Brain pericyte (primary cell): ENCODE results near the gene TC2N.
"Not testable (repeated sequence)": the region's sequence is repeated elsewhere in the genome, so short reads cannot be mapped to it uniquely, and the experiment has no call there.

Experiments
- DNase-seq: peaks from one replicate; pipeline ENCODE4 v3.0.0-alpha.2; 2012; ENCODE audit warnings: low read depth, low spot score

The TC2N gene

GRCh38 chr14:91870001-91870400, 2.7 kb upstream of the TC2N start:
- DNase-seq, result no peak

- DNase-seq, result peak; percentile 57
These were observed 2.2 kb upstream of the TC2N start for GRCh38 chr14:91869556-91869955.

GRCh38 chr14:91866511-91867295, 633 bp downstream of the TC2N start:
- DNase-seq, result no peak

GRCh38 chr14:91866061-91866460, 1.3 kb downstream of the TC2N start:
- no peak for DNase-seq

GRCh38 chr14:91862417-91862816, 4.9 kb downstream of the TC2N start:
- DNase-seq, result no peak

GRCh38 chr14:91861091-91861490, 6.2 kb downstream of the TC2N start:
- no peak for DNase-seq

GRCh38 chr14:91860238-91860637, 7.1 kb downstream of the TC2N start:
- no peak for DNase-seq

GRCh38 chr14:91858536-91859275, 8.6 kb downstream of the TC2N start:
- DNase-seq, result no peak

GRCh38 chr14:91857614-91858013, 9.7 kb downstream of the TC2N start:
- no peak for DNase-seq

GRCh38 chr14:91854327-91854934, 12.9 kb downstream of the TC2N start:
- DNase-seq, result no peak

GRCh38 chr14:91851563-91851962, 15.8 kb downstream of the TC2N start:
- DNase-seq, result no peak

GRCh38 chr14:91848504-91849001, 18.8 kb downstream of the TC2N start:
- no peak for DNase-seq

GRCh38 chr14:91847693-91848092, 19.6 kb downstream of the TC2N start:
- DNase-seq, result no peak

GRCh38 chr14:91845652-91846051, 21.7 kb downstream of the TC2N start:
- DNase-seq, result no peak

- DNase-seq, result not testable (repeated sequence)
These were observed 22.3 kb downstream of the TC2N start for GRCh38 chr14:91845056-91845455.

- no peak for DNase-seq
These were observed 23.3 kb downstream of the TC2N start for GRCh38 chr14:91844029-91844428.

GRCh38 chr14:91843437-91843836, 23.9 kb downstream of the TC2N start:
- no peak for DNase-seq

GRCh38 chr14:91841065-91841464, 26.3 kb downstream of the TC2N start:
- no peak for DNase-seq

GRCh38 chr14:91839749-91840148, 27.6 kb downstream of the TC2N start:
- DNase-seq, result no peak

GRCh38 chr14:91837076-91837475, 30.3 kb downstream of the TC2N start:
- no peak for DNase-seq

- no peak for DNase-seq
These were observed 31.2 kb downstream of the TC2N start for GRCh38 chr14:91835920-91836843.
